Transverse colon (tissue), 4 donors: ENCODE data around the gene FURIN. TPM values are rescaled to one million over a fixed set of nuclear protein-coding genes. Genes with fewer than 3 reads are reported as not detected.

Experiments used
- DNase-seq: peaks from one replicate; pipeline ENCODE4 v3.0.0-alpha.2; 2019
- H3K27ac ChIP-seq, 4 donors: fragments of 200-600 bp; sonication (generic); 2 replicates each; pipeline ENCODE4 v1.5.1; 2016 to 2018; ENCODE audit warnings: inconsistent platforms in 4 of 4
- H3K27me3 ChIP-seq: fragments of 200-600 bp; sonication (generic); 2 replicates; pipeline ENCODE4 v1.5.1; 2017; ENCODE audit warnings: inconsistent platforms
- H3K36me3 ChIP-seq, 4 donors: fragments of 200-600 bp; sonication (generic); 2 replicates each; pipeline ENCODE4 v1.5.1; 2017 to 2019; ENCODE audit warnings: inconsistent platforms in 4 of 4
- H3K4me1 ChIP-seq, 4 donors: fragments of 200-600 bp; sonication (generic); 2 replicates each; pipeline ENCODE4 v1.5.1; 2017 to 2020; ENCODE audit warnings: inconsistent platforms in 4 of 4
- H3K4me3 ChIP-seq, 4 donors: fragments of 200-600 bp; sonication (generic); 1 replicate in 1 of 4; 2 replicates in 3 of 4; pipeline versions ENCODE4 v1.5.1 to v1.6.1; 2017 to 2019; ENCODE audit warnings: inconsistent platforms in 4 of 4
- H3K9me3 ChIP-seq, 2 donors: fragments of 200-600 bp; sonication (generic); 2 replicates each; pipeline ENCODE4 v1.5.1; 2017 to 2019; ENCODE audit warnings: inconsistent platforms in 2 of 2
- CTCF ChIP-seq, 5 experiments: fragments of 200-600 bp in 3 of 5; fragments of 450-650 bp in 2 of 5; sonication (generic) in 3 of 5; IDR thresholded peaks; 1 replicate in 2 of 5; 2 replicates in 3 of 5; pipeline ENCODE4 v1.5.1; 2016 to 2017; ENCODE audit warnings: antibody characterized with exemption in 5 of 5, inconsistent platforms in 3 of 5, mild to moderate bottlenecking in 2 of 5, moderate library complexity in 1 of 5
- EP300 ChIP-seq: sonication (generic); formaldehyde crosslinking; IDR thresholded peaks from one replicate; pipeline ENCODE4 v1.6.1; 2017; ENCODE audit warnings: antibody characterized with exemption, low read depth
- POLR2A ChIP-seq: fragments of 450-650 bp; IDR thresholded peaks from one replicate; pipeline ENCODE4 v1.6.1; 2016; ENCODE audit warnings: antibody characterized with exemption, mild to moderate bottlenecking, moderate library complexity
- POLR2AphosphoS5 ChIP-seq, 3 donors: sonication (generic); formaldehyde crosslinking; IDR thresholded peaks; one replicate each; pipeline ENCODE4 v1.6.1; 2016; ENCODE audit warnings: antibody characterized with exemption in 3 of 3
- WGBS, 2 donors: methylation state at CpG; one replicate each; pipeline ENCODE4 v1.1.5; 2018; ENCODE audit warnings: low coverage in 1 of 2; 5-methylcytosine and 5-hydroxymethylcytosine counted together
- in situ Hi-C, 4 donors: fragments of 200-750 bp; cut with MboI; loops; one replicate each; pipeline versions ENCODE4 v1.15.0 to v1.15.1; 2017; ENCODE audit warnings: low sequenced_read_pairs in 3 of 4, low pct_ligation_motif_present in 1 of 4, low pct_unique_long_range_greater_than_20kb in 1 of 4
- intact Hi-C: fragments of 100-400 bp; cut with DNase I; formaldehyde crosslinking; loops from one replicate; pipeline ENCODE4 v1.15.1; 2023; ENCODE audit warnings: low total_unique reads
- total RNA-seq, 4 donors: library from RNA; depleted of rRNA; stranded (reverse); fragments of >200 nt; gene quantifications; one replicate each; pipeline ENCODE4 v1.1.0, GENCODE V29; 2016

FURIN gene
- total RNA-seq, 4 donors from 2014 or later, result 64.6 to 109 (median 80.6) TPM

GRCh38 chr15:90884719-90885431, 16.5 kb downstream of the FURIN start:
- H3K9me3 ChIP-seq, result no peaks in the 10 kb centered on the region
- intact Hi-C loops (loop anchor here (1.0 to 10.0 kb wide), 2 partner anchors 170 to 237 kb away; partner anchors contain the start of gene BLM), in situ Hi-C loops (loop anchor here (5.0 to 25.0 kb wide), 4 partner anchors 223 to 573 kb away; no protein-coding TSS in a partner anchor)
- TF ChIP-seq POLR2AphosphoS5 (IDR thresholded peaks at IDR 0.05) (no peak), EP300 (no peak), CTCF (IDR thresholded peaks at IDR 0.05) (no peak), POLR2A (no peak)
- WGBS, 2 donors, result 42 to 54% methylated on average over 4 to 15 of the region's 16 CpGs
- no peak for DNase-seq
- H3K27ac ChIP-seq, result peak overlapping the region; percentile 86 to 92 (median 90)
- H3K4me3 ChIP-seq, result peak overlapping the region; percentile 36 to 56 (median 50)
- H3K4me1 ChIP-seq, result peaks cover 6 to 35% (median 23%) of the 10 kb centered on the region in 4 donors
- peaks cover 0 to 3% (median 0%) of the 10 kb centered on the region in 4 donors for H3K36me3 ChIP-seq
- H3K27me3 ChIP-seq, result no peaks in the 10 kb centered on the region

GRCh38 chr15:90885432-90886290, 17.3 kb downstream of the FURIN start:
- H3K9me3 ChIP-seq, result no peaks in the 10 kb centered on the region
- intact Hi-C loops, result loop anchor here (1.0 to 10.0 kb wide), 2 partner anchors 171 to 237 kb away; partner anchors contain the start of gene BLM
- H3K4me1 ChIP-seq, result peaks cover 6 to 35% (median 23%) of the 10 kb centered on the region in 4 donors
- DNase-seq, result peak; percentile 81
- 53% methylated on average over 23 of the region's 23 CpGs; no CpG with 5 or more reads in 1 of the 2 donors for WGBS, 2 donors
- TF ChIP-seq EP300, result no peak
- TF ChIP-seq CTCF (IDR thresholded peaks at IDR 0.05), result peak; percentile 97 to 99 (median 98)
- no peak for TF ChIP-seq POLR2A
- no peak for TF ChIP-seq POLR2AphosphoS5 (IDR thresholded peaks at IDR 0.05)
- no peaks in the 10 kb centered on the region for H3K36me3 ChIP-seq
- H3K4me3 ChIP-seq, result peak overlapping the region in 2 of 4 donors; percentile 51 to 56
- peak overlapping the region; percentile 86 to 92 (median 90) for H3K27ac ChIP-seq
- H3K27me3 ChIP-seq, result no peaks in the 10 kb centered on the region
- in situ Hi-C loops, result loop anchor here (5.0 to 25.0 kb wide), 4 partner anchors 223 to 573 kb away; no protein-coding TSS in a partner anchor

- intact Hi-C loops, result loop anchor here (10.0 kb wide), 1 partner anchor 171 kb away; the partner anchor contains the start of gene BLM
- Histone ChIP-seq H3K4me3 (no peak overlapping the region), H3K4me1 (peaks cover 6 to 35% (median 23%) of the 10 kb centered on the region in 4 donors), H3K36me3 (no peaks in the 10 kb centered on the region), H3K27ac (no peak overlapping the region), H3K9me3 (no peaks in the 10 kb centered on the region), H3K27me3 (no peaks in the 10 kb centered on the region)
- in situ Hi-C loops, result loop anchor here (5.0 to 25.0 kb wide), 4 partner anchors 224 to 574 kb away; no protein-coding TSS in a partner anchor
- DNase-seq, result no peak
- WGBS, 2 donors, result 28% methylated on average over 5 of the region's 5 CpGs; no CpG with 5 or more reads in 1 of the 2 donors
- no peak for TF ChIP-seq POLR2AphosphoS5 (IDR thresholded peaks at IDR 0.05)
- TF ChIP-seq EP300, result no peak
- TF ChIP-seq POLR2A, result no peak
- peak in 2 of 5 experiments; percentile 1 to 4 for TF ChIP-seq CTCF (IDR thresholded peaks at IDR 0.05)
Measured at GRCh38 chr15:90886291-90886614, 17.9 kb downstream of the FURIN start.
